B cell (primary cell): Measurements from ENCODE around the gene TNFAIP8L3.

Experiments
- CTCF ChIP-seq: fragments of 200-600 bp; IDR thresholded peaks from one replicate; pipeline ENCODE4 v1.8.0; 2022; ENCODE audit warnings: antibody characterized with exemption, mild to moderate bottlenecking
- EZH2 ChIP-seq: IDR thresholded peaks from 2 replicates; pipeline ENCODE4 v1.6.1; 2012; ENCODE audit warnings: borderline replicate concordance, low read depth, mild to moderate bottlenecking, moderate library complexity, low read length; ENCODE audit not compliant: insufficient read depth, poor library complexity, severe bottlenecking

DNA sequence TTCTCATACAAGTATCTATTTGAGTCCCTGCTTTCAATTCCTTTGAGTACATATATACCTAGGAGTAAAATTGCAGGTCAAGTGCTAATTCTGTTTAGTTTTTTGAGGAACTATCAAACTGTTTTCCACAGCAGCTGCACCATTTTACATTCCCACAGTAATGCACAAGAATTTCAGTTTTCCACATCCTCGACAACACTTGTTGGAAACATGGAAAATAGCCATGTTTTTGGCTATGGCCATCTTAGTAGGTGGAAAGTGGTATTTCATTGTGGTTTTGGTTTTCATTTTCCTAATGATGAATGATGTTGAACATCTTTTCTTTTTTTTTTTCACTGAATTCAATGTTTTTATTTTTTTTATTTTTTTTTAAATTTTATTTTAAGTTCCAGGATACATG is 44.4 kb upstream of the TNFAIP8L3 start:
- no peak for TF ChIP-seq CTCF
- TF ChIP-seq EZH2: no peak
